Spleen (tissue), 11 donors: ENCODE data around the gene CEBPB. TPM values are rescaled to one million over a fixed set of nuclear protein-coding genes. Genes with fewer than 3 reads are reported as not detected.

ENCODE experiments used
- DNase-seq: peaks from one replicate; pipeline ENCODE4 v3.0.0-alpha.2; 2020
- H3K27ac ChIP-seq, 8 donors: fragments of 200-600 bp; sonication (generic) in 7 of 8; 1 replicate in 4 of 8; 2 replicates in 4 of 8; pipeline versions ENCODE4 v1.5.0 to v1.8.0; 2016 to 2021; ENCODE audit warnings: inconsistent platforms in 4 of 8, mild to moderate bottlenecking in 4 of 8, moderate library complexity in 1 of 8
- H3K27me3 ChIP-seq, 7 donors: fragments of 200-600 bp; sonication (generic) in 6 of 7; replicated peaks in 1 of 7; 1 replicate in 4 of 7; 2 replicates in 3 of 7; pipeline versions ENCODE4 v1.5.0 to v1.8.0; 2016 to 2021; ENCODE audit warnings: inconsistent platforms in 3 of 7, mild to moderate bottlenecking in 1 of 7
- H3K36me3 ChIP-seq, 6 donors: fragments of 200-600 bp; sonication (generic) in 5 of 6; 1 replicate in 4 of 6; 2 replicates in 2 of 6; pipeline versions ENCODE4 v1.5.0 to v1.8.0; 2016 to 2021; ENCODE audit warnings: inconsistent platforms in 2 of 6
- H3K4me1 ChIP-seq, 6 donors: fragments of 200-600 bp; sonication (generic) in 5 of 6; 1 replicate in 3 of 6; 2 replicates in 3 of 6; pipeline versions ENCODE4 v1.5.0 to v1.8.0; 2016 to 2021; ENCODE audit warnings: inconsistent platforms in 3 of 6
- H3K4me3 ChIP-seq, 8 donors: fragments of 200-600 bp; sonication (generic) in 7 of 8; 1 replicate in 4 of 8; 2 replicates in 4 of 8; pipeline versions ENCODE4 v1.5.0 to v1.8.0; 2016 to 2021; ENCODE audit warnings: inconsistent platforms in 4 of 8, mild to moderate bottlenecking in 4 of 8, moderate library complexity in 2 of 8
- H3K9me3 ChIP-seq, 8 donors: fragments of 200-600 bp; sonication (generic) in 7 of 8; 1 replicate in 4 of 8; 2 replicates in 4 of 8; pipeline versions ENCODE4 v1.5.0 to v1.8.0; 2016 to 2021; ENCODE audit warnings: inconsistent platforms in 4 of 8
- POLR2A ChIP-seq, 3 donors: fragments of 450-650 bp; IDR thresholded peaks; one replicate each; pipeline ENCODE4 v1.5.1; 2017; ENCODE audit warnings: antibody characterized with exemption in 3 of 3, mild to moderate bottlenecking in 1 of 3
- POLR2AphosphoS5 ChIP-seq, 3 donors: sonication (generic); formaldehyde crosslinking; IDR thresholded peaks; one replicate each; pipeline ENCODE4 v1.5.1; 2017; ENCODE audit warnings: antibody characterized with exemption in 3 of 3
- WGBS, 5 donors: extraction: QIAGEN DNeasy Blood & Tissue Kit in 3 of 5; methylation state at CpG; one replicate each; pipeline versions ENCODE4 v1.1.5 to v1.1.7; 2013 to 2018; 5-methylcytosine and 5-hydroxymethylcytosine counted together
- intact Hi-C: fragments of 100-400 bp; cut with DNase I; formaldehyde crosslinking; loops from one replicate; pipeline ENCODE4 v1.15.0; 2023; ENCODE audit warnings: low total_unique reads
- polyA plus RNA-seq, 3 donors: library from polyadenylated mRNA; stranded (reverse); fragments of 200-250 nt; gene quantifications; one replicate each; pipeline ENCODE4 v1.2.1, GENCODE V29; 2013
- total RNA-seq, 7 donors: library from RNA; depleted of rRNA in 3 of 7; stranded (reverse); fragments of >200 nt in 3 of 7; fragmentation: NEBNext Ultra II Directional in 4 of 7; extraction: Animal tissue kit (Norgen Biotek cat#: 25700) in 4 of 7; gene quantifications; one replicate each; pipeline versions ENCODE4 v1.1.0 to v1.2.1, GENCODE V29; 2016 to 2021
- TF ChIP-seq, protein P1 (sequence below), 11 experiments: fragments of 200-600 bp in 7 of 11; fragments of 450-650 bp in 4 of 11; sonication (generic) in 4 of 11; IDR thresholded peaks in 8 of 11; conservative IDR thresholded peaks in 3 of 11; 1 replicate in 7 of 11; 2 replicates in 4 of 11; pipeline versions ENCODE4 v1.4.0 to v1.8.0; 2016 to 2021; ENCODE audit warnings: antibody characterized with exemption in 11 of 11, inconsistent platforms in 4 of 11, mild to moderate bottlenecking in 1 of 11
- donor health status: healthy with polysubstance abuse.
- donor health status: DM: no; HTN: no; CAD: no; lungs with moderate emphysema.
- donor health status: DM: no; HTN: no; CAD: no.
- donor health status: Bipolar disorder and iron deficiency.
- donor health status: healthy.
- donor health status: DM: no; HTN: no; CAD: no.
- donor health status: DM: yes; HTN: yes; CAD: no.

CEBPB gene
- total and polyA plus RNA-seq, 10 donors = 24.2 to 273 (median 105) TPM

DNA sequence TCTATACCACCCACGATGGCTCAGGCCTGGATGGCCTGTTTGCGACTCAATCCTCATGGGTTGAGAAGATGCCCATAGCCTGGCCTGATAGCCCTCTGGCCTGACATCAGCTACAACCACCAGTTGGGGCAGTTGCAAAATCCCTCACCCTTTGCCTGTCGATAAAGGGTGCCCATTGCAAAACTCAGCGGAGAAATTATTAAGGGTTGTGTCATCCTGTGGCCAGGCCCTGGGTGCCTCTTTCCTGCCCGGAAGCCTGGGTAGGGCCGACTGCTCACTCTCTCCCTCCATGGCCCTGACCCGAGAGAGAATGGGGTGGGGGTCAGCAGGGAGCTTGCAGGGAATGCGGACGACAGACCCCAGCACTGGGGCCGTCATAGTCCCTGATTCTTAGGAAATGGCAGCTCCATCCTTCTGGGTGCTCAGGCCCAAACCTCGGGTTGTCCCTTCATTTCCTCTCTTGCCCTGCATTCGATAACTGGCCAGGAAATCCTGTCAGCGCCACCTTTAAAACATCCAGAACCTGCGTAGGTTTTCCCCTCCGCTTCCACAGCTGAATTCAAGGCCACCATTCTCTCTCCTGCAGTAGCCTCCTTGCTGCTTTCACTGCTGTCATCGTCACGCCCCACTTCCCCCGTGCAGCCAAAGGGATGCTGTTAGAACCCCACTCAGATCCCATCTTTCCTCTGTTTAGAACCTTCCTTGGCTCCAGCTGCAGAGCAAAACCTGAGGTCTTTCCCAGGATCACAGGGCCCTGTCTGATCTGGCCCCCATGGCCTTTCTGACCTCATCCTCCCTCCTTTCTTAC, 31.1 kb downstream of the CEBPB start:
- intact Hi-C loops = no loop called here
- Histone ChIP-seq H3K27me3 (no peaks in the 10 kb centered on the region), H3K4me1 (peaks cover 0 to 68% (median 24%) of the 10 kb centered on the region in 6 donors), H3K27ac (peak overlapping the region in 7 of 8 donors; percentile 65 to 93 (median 84)), H3K9me3 (peaks cover 0 to 11% (median 1%) of the 10 kb centered on the region in 8 donors), H3K36me3 (no peaks in the 10 kb centered on the region), H3K4me3 (peak overlapping the region in 1 of 8 donors; percentile 39)
- 33 to 62% (median 50%) methylated on average over 15 to 18 of the region's 18 CpGs for WGBS, 5 donors
- TF ChIP-seq, protein P1, sequence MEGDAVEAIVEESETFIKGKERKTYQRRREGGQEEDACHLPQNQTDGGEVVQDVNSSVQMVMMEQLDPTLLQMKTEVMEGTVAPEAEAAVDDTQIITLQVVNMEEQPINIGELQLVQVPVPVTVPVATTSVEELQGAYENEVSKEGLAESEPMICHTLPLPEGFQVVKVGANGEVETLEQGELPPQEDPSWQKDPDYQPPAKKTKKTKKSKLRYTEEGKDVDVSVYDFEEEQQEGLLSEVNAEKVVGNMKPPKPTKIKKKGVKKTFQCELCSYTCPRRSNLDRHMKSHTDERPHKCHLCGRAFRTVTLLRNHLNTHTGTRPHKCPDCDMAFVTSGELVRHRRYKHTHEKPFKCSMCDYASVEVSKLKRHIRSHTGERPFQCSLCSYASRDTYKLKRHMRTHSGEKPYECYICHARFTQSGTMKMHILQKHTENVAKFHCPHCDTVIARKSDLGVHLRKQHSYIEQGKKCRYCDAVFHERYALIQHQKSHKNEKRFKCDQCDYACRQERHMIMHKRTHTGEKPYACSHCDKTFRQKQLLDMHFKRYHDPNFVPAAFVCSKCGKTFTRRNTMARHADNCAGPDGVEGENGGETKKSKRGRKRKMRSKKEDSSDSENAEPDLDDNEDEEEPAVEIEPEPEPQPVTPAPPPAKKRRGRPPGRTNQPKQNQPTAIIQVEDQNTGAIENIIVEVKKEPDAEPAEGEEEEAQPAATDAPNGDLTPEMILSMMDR (IDR thresholded peaks at IDR 0.05 in 8 of 11, conservative IDR thresholded peaks at IDR 0.05 in 3 of 11) = no peak
- no peak for TF ChIP-seq POLR2A (IDR thresholded peaks at IDR 0.05)
- peak in 2 of 3 donors; percentile 62 to 73 for TF ChIP-seq POLR2AphosphoS5 (IDR thresholded peaks at IDR 0.05)
- DNase-seq = peak; percentile 86

DNA sequence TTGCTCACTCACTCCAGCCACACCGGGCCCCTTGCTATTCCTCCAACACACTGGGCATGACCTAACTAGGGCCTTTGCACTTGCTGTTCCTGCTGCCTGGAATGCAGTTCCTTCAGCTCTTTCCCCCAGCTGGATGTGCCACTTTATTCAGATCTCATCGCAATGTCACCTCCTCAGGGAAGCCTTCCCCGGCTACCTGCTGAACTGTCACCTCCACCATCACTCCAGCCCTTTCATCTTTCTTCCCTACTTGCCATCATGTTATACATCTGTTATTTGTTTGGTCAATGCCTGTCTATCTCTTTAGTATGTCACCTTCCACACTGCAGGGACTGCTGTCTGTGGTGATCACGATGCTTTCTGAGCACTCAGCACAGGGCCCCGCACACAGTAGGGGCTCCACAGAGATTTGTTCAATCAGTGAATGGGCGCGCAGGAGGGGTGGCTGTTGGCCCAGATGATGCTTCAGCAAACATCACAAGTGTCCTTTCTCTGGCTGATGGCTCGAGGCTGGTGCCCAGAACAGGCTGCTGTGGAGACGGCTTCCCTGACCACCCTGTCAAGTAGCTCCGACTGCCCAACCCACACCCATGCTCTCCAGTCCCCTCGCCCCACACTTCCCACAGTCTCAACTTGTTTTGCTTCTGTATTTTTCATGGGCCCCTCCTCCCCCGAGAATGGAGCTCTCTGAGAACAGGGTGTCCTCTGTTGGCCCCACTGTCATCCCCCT, 31.8 kb downstream of the CEBPB start:
- DNase-seq = no peak
- Histone ChIP-seq H3K27ac (peak overlapping the region in 6 of 8 donors; percentile 74 to 93 (median 86)), H3K36me3 (no peaks in the 10 kb centered on the region), H3K9me3 (peaks cover 0 to 11% (median 1%) of the 10 kb centered on the region in 8 donors), H3K4me1 (peaks cover 0 to 73% (median 27%) of the 10 kb centered on the region in 6 donors), H3K27me3 (no peaks in the 10 kb centered on the region), H3K4me3 (peak overlapping the region in 1 of 8 donors; percentile 39)
- TF ChIP-seq POLR2A (IDR thresholded peaks at IDR 0.05) = no peak
- TF ChIP-seq POLR2AphosphoS5 (IDR thresholded peaks at IDR 0.05) = no peak
- TF ChIP-seq, protein P1 (IDR thresholded peaks at IDR 0.05 in 8 of 11, conservative IDR thresholded peaks at IDR 0.05 in 3 of 11) = no peak
- WGBS, 5 donors = 79 to 91% (median 88%) methylated on average over 12 of the region's 12 CpGs
- intact Hi-C loops = no loop called here

DNA sequence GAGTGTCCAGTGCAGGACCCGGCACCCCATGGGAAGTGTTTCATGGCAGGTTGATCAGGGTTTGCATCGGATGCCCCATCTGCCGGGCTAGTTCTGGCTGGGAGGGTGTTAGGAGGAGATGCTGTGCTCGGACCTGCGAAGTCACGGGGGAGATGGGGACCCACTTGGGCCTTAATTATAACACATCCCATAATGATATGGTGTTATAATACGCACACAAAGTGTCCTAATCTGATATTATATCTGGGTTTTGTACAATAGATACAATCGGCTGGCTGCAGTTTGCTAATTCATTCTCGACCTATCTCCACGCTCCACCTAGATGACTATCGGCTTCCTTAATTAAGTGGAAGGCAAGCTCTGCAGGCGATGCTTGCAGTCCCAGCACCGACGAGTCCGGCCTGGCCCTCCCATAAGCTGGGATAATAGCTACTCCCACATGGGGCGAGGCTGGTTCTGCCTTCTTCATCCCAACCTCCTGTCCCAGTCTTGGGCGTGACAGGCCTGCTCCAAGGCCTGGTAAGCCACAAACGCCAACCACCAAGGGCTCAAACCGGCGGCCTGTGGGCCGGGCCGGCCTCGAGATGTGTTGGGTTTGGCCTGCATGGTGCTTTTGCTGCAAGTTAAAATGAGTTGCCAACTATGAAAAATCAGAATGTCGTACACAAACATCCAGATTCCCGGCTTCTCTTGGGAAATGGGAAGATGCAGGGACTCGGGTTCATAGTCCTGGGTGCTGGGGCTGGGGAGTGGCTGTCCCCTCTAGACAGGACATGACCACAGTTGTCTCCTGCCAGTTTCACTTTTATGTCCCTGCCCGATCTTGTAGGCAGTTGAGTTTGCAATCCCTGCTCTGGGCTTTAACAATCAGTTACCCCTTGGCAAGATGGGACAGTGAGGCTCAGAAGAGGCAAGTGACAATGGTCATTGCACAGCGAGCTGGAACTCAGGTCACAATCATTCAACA, 32.7 kb downstream of the CEBPB start:
- no peak for DNase-seq
- Histone ChIP-seq H3K27me3 (no peaks in the 10 kb centered on the region), H3K36me3 (no peaks in the 10 kb centered on the region), H3K4me1 (peaks cover 0 to 73% (median 27%) of the 10 kb centered on the region in 6 donors), H3K4me3 (no peak overlapping the region), H3K9me3 (peaks cover 0 to 11% (median 1%) of the 10 kb centered on the region in 8 donors), H3K27ac (peak overlapping the region in 5 of 8 donors; percentile 9 to 93 (median 89))
- intact Hi-C loops = no loop called here
- no peak for TF ChIP-seq POLR2A (IDR thresholded peaks at IDR 0.05)
- TF ChIP-seq POLR2AphosphoS5 (IDR thresholded peaks at IDR 0.05) = no peak
- TF ChIP-seq, protein P1 (IDR thresholded peaks at IDR 0.05 in 8 of 11, conservative IDR thresholded peaks at IDR 0.05 in 3 of 11) = no peak
- 83 to 89% (median 87%) methylated on average over 28 of the region's 28 CpGs for WGBS, 5 donors
